ENCODE measurements around the gene UBE2Q2.

UBE2Q2 gene

DNA sequence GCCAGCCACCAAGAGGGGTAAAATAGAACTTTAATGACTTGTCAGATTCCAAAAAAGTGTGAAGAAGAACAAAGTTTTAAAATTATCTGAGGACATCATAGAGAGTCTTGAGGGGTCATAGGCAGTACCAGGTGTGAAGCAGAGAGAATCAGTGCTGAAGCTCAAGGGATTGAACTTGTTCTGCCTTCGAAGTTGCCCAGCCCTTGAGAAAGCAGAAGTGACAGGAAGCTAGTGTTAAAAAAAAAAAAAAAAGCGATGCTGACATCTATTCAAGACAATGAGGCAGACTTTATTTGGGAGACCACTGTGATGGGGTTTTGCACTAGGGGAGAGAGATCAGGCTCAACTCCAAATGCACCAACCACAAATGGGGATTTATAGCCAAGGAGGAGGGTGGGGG lies 82.2 kb downstream of the UBE2Q2 start:
- Histone ChIP-seq H3K27ac (ENCODE audit: low read depth, low read length, severe bottlenecking) (no peak overlapping the region), H3K4me1 (ENCODE audit: control insufficient read depth, insufficient read depth, low read length, poor library complexity, severe bottlenecking) (peaks cover 5% of the 10 kb centered on the region), H3K9me3 (ENCODE audit: control insufficient read depth, low read length) (no peaks in the 10 kb centered on the region), H3K36me3 (ENCODE audit: control insufficient read depth, insufficient read depth, low read length) (peaks cover 73% of the 10 kb centered on the region), H3K4me3 (ENCODE audit: extremely low read depth, insufficient read depth, low read length, poor library complexity, severe bottlenecking) (no peak overlapping the region)
- 92 to 100% methylated on average over 1 of the region's 2 CpGs for WGBS, 2 experiments (ENCODE audit: insufficient coverage in 2 of 2)

GRCh38 chr15:75926931-75927330 lies 83.7 kb downstream of the UBE2Q2 start:
- 89 to 96% methylated on average over 3 of the region's 3 CpGs for WGBS, 2 experiments (ENCODE audit: insufficient coverage in 2 of 2)

GRCh38 chr15:75927601-75928000 lies 84.4 kb downstream of the UBE2Q2 start:
- Histone ChIP-seq H3K36me3 (ENCODE audit: control insufficient read depth, insufficient read depth, low read length) (peaks cover 75% of the 10 kb centered on the region), H3K9me3 (ENCODE audit: control insufficient read depth, low read length) (no peaks in the 10 kb centered on the region), H3K4me3 (ENCODE audit: extremely low read depth, insufficient read depth, low read length, poor library complexity, severe bottlenecking) (no peak overlapping the region), H3K27ac (ENCODE audit: low read depth, low read length, severe bottlenecking) (no peak overlapping the region), H3K4me1 (ENCODE audit: control insufficient read depth, insufficient read depth, low read length, poor library complexity, severe bottlenecking) (peaks cover 5% of the 10 kb centered on the region)
- 62% methylated on average over 2 of the region's 4 CpGs; no CpG with 5 or more reads in 1 of the 2 experiments for WGBS, 2 experiments (ENCODE audit: insufficient coverage in 2 of 2)

More at GRCh38 chr15:75926931-75927330, 83.7 kb downstream of the UBE2Q2 start:
- peaks cover 5% of the 10 kb centered on the region for H3K4me1 ChIP-seq (ENCODE audit: control insufficient read depth, insufficient read depth, low read length, poor library complexity, severe bottlenecking)
- H3K4me3 ChIP-seq (ENCODE audit: extremely low read depth, insufficient read depth, low read length, poor library complexity, severe bottlenecking), result no peak overlapping the region
- no peaks in the 10 kb centered on the region for H3K9me3 ChIP-seq (ENCODE audit: control insufficient read depth, low read length)
- peaks cover 75% of the 10 kb centered on the region for H3K36me3 ChIP-seq (ENCODE audit: control insufficient read depth, insufficient read depth, low read length)
- H3K27ac ChIP-seq (ENCODE audit: low read depth, low read length, severe bottlenecking), result no peak overlapping the region

DNA sequence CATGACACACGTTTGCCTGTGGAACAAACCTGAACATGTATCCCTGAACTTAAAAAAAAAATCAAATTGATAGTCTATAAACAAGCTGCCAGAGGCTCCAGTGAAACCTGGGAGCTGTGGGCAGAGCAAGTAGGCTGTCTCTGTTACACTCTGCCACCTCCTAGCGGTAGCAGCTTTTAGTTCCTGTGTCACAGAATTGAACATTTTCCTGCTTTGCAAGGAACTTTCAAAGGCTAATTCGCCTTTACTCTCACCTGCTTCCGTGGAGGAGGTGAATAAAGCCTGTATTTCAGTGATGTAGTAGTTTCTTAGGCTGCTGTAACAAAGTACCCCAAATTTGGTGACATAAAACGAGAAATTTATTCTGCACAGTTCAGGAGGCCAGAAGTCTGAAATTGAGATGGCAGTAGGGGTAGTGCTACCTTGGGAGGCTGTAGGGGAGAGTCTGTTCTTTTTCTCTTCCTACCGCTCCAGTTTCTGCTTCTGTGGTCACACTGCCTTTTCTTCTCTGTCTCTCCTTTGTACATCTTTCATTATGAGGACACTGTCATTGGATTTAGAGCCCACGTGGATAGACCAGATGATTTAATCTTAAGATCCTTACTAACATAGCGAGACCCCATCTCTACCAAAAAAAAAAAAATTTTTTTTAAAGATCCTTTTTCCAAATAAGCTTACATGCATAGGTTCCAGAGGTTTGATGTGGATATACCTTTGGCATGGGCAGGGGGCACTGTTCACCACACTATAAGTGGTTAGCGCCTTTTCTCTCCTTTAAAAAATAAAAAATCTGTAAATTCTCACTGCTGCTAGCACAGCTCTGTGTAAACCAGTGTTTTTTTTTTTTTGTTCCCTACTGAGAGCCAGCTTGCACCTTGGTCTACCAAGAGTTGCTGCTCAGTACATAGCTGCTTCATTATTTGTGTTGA lies 85.7 kb downstream of the UBE2Q2 start:
- 77 to 81% methylated on average over 3 to 5 of the region's 9 CpGs for WGBS, 2 experiments (ENCODE audit: insufficient coverage in 2 of 2)

DNA sequence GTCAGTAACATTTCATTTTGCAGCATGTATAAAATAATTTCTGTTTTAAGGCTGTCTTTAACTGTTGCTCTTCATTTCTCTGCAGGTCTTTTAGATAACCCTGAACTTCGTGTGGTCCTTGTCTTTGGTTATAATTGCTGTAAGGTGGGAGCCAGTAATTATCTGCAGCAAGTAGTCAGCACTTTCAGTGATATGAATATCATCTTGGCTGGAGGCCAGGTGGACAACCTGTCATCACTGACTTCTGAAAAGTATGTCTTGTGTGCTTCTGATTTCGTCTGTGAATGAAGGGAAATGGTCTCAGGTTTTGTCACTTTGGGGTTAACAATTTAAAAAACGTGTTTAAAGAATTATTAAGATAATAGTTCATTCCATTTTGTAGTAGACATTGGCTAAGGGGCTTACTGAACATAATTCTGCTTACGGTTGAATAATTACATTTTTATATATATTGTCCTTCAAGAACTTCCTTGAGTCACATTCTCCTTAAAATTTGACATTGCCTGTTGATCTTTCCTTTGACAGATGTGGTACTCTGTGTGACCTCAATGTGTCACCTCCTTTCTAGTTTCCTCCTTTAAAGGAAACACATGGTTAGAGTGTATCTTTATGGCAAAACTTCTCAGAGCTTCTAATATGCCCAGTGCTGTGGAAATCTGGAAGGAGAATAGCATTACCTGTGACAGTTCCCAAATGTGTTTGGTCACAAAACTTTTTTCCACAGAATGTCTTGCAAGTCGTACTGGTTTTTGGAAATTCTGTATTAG lies 86.7 kb downstream of the UBE2Q2 start:
- H3K36me3 ChIP-seq (ENCODE audit: control insufficient read depth, insufficient read depth, low read length), result peaks cover 66% of the 10 kb centered on the region
- no peak overlapping the region for H3K4me3 ChIP-seq (ENCODE audit: extremely low read depth, insufficient read depth, low read length, poor library complexity, severe bottlenecking)
- H3K27ac ChIP-seq (ENCODE audit: low read depth, low read length, severe bottlenecking), result no peak overlapping the region
- H3K9me3 ChIP-seq (ENCODE audit: control insufficient read depth, low read length), result no peaks in the 10 kb centered on the region
- H3K4me1 ChIP-seq (ENCODE audit: control insufficient read depth, insufficient read depth, low read length, poor library complexity, severe bottlenecking), result peaks cover 5% of the 10 kb centered on the region
- 85 to 100% methylated on average over 1 to 2 of the region's 5 CpGs for WGBS, 2 experiments (ENCODE audit: insufficient coverage in 2 of 2)

More for the DNA sequence above, 85.7 kb downstream of the UBE2Q2 start:
- Histone ChIP-seq H3K4me1 (ENCODE audit: control insufficient read depth, insufficient read depth, low read length, poor library complexity, severe bottlenecking) (peaks cover 5% of the 10 kb centered on the region), H3K27ac (ENCODE audit: low read depth, low read length, severe bottlenecking) (no peak overlapping the region), H3K4me3 (ENCODE audit: extremely low read depth, insufficient read depth, low read length, poor library complexity, severe bottlenecking) (no peak overlapping the region), H3K9me3 (ENCODE audit: control insufficient read depth, low read length) (no peaks in the 10 kb centered on the region), H3K36me3 (ENCODE audit: control insufficient read depth, insufficient read depth, low read length) (peaks cover 73% of the 10 kb centered on the region)

GRCh38 chr15:75930866-75931265 lies 87.6 kb downstream of the UBE2Q2 start:
- no peak overlapping the region for H3K4me3 ChIP-seq (ENCODE audit: extremely low read depth, insufficient read depth, low read length, poor library complexity, severe bottlenecking)
- peaks cover 70% of the 10 kb centered on the region for H3K36me3 ChIP-seq (ENCODE audit: control insufficient read depth, insufficient read depth, low read length)
- no peaks in the 10 kb centered on the region for H3K9me3 ChIP-seq (ENCODE audit: control insufficient read depth, low read length)
- WGBS, 2 experiments (ENCODE audit: insufficient coverage in 2 of 2), result 100% methylated on average over 1 of the region's 2 CpGs
- no peaks in the 10 kb centered on the region for H3K4me1 ChIP-seq (ENCODE audit: control insufficient read depth, insufficient read depth, low read length, poor library complexity, severe bottlenecking)
- H3K27ac ChIP-seq (ENCODE audit: low read depth, low read length, severe bottlenecking), result no peak overlapping the region

DNA sequence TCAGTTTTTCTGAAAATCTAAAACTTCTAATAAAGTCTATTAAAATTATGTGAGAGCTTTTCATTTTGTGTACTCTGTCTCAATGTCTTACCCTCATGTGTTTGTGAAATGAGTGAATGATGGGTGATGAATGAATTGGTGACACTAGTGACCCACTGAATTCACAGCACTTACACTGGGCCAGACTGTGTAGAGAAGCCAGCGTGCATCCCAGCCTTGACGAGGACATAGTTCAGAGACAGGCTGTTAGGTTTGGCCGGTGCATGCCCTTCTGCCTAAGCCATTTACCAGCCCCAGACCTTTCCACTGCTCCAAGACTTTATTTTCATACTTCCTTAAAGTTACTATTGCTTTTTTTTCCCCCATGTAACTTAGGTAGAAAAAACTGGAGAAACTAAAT lies 99.2 kb downstream of the UBE2Q2 start:
- WGBS, 2 experiments (ENCODE audit: insufficient coverage in 2 of 2), result 93% methylated on average over 3 of the region's 3 CpGs; no CpG with 5 or more reads in 1 of the 2 experiments
- Histone ChIP-seq H3K4me1 (ENCODE audit: control insufficient read depth, insufficient read depth, low read length, poor library complexity, severe bottlenecking) (no peaks in the 10 kb centered on the region), H3K27ac (ENCODE audit: low read depth, low read length, severe bottlenecking) (no peak overlapping the region), H3K36me3 (ENCODE audit: control insufficient read depth, insufficient read depth, low read length) (peaks cover 24% of the 10 kb centered on the region), H3K9me3 (ENCODE audit: control insufficient read depth, low read length) (no peaks in the 10 kb centered on the region), H3K4me3 (ENCODE audit: extremely low read depth, insufficient read depth, low read length, poor library complexity, severe bottlenecking) (no peak overlapping the region)

- H3K4me3 ChIP-seq (ENCODE audit: extremely low read depth, insufficient read depth, low read length, poor library complexity, severe bottlenecking), result no peak overlapping the region
- 91% methylated on average over 4 of the region's 5 CpGs; no CpG with 5 or more reads in 1 of the 2 experiments for WGBS, 2 experiments (ENCODE audit: insufficient coverage in 2 of 2)
- no peaks in the 10 kb centered on the region for H3K9me3 ChIP-seq (ENCODE audit: control insufficient read depth, low read length)
- no peak overlapping the region for H3K27ac ChIP-seq (ENCODE audit: low read depth, low read length, severe bottlenecking)
- peaks cover 17% of the 10 kb centered on the region for H3K36me3 ChIP-seq (ENCODE audit: control insufficient read depth, insufficient read depth, low read length)
- no peaks in the 10 kb centered on the region for H3K4me1 ChIP-seq (ENCODE audit: control insufficient read depth, insufficient read depth, low read length, poor library complexity, severe bottlenecking)
Measured at GRCh38 chr15:75943246-75943645, 100.0 kb downstream of the UBE2Q2 start.

GRCh38 chr15:75943713-75944215 lies 100.5 kb downstream of the UBE2Q2 start:
- Histone ChIP-seq H3K36me3 (ENCODE audit: control insufficient read depth, insufficient read depth, low read length) (peaks cover 12% of the 10 kb centered on the region), H3K27ac (ENCODE audit: low read depth, low read length, severe bottlenecking) (no peak overlapping the region), H3K9me3 (ENCODE audit: control insufficient read depth, low read length) (no peaks in the 10 kb centered on the region), H3K4me1 (ENCODE audit: control insufficient read depth, insufficient read depth, low read length, poor library complexity, severe bottlenecking) (no peaks in the 10 kb centered on the region), H3K4me3 (ENCODE audit: extremely low read depth, insufficient read depth, low read length, poor library complexity, severe bottlenecking) (no peak overlapping the region)
- no CpG with 5 or more reads among the region's 1 CpG for WGBS, 2 experiments (ENCODE audit: insufficient coverage in 2 of 2)

DNA sequence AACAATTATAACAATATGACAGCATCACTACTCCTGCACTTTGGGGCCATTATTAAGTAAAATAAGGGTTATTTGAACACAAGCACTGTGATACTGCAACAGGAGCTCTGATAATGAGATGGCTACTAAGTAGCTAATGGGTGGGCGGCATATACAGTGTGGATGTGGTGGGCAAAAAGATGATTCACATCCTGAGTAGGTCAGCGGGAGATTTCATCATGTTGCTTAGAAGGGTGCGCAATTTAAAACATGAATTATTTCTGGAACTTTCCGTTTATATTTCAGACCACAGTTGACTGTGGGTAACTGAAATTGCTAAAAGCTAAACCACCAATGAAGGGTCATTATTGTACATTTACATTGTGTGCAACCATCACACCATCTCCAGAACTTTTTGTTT lies 102.7 kb downstream of the UBE2Q2 start:
- H3K9me3 ChIP-seq (ENCODE audit: control insufficient read depth, low read length), result no peaks in the 10 kb centered on the region
- WGBS, 2 experiments (ENCODE audit: insufficient coverage in 2 of 2), result 83 to 90% methylated on average over 1 to 2 of the region's 4 CpGs
- H3K4me1 ChIP-seq (ENCODE audit: control insufficient read depth, insufficient read depth, low read length, poor library complexity, severe bottlenecking), result no peaks in the 10 kb centered on the region
- no peak overlapping the region for H3K4me3 ChIP-seq (ENCODE audit: extremely low read depth, insufficient read depth, low read length, poor library complexity, severe bottlenecking)
- H3K27ac ChIP-seq (ENCODE audit: low read depth, low read length, severe bottlenecking), result no peak overlapping the region
- H3K36me3 ChIP-seq (ENCODE audit: control insufficient read depth, insufficient read depth, low read length), result peaks cover under 1% of the 10 kb centered on the region
